A673 (cell line): Measurements from ENCODE around the gene RNF157.

Experiments
- EZH2 ChIP-seq: fragments of 200-600 bp; sonication (generic); IDR thresholded peaks from 2 replicates; pipeline ENCODE4 v1.6.1; 2017; ENCODE audit warnings: borderline replicate concordance, low read depth, mild to moderate bottlenecking, mixed read lengths, antibody characterized with exemption, low read length; ENCODE audit not compliant: poor library complexity, severe bottlenecking
- TF ChIP-seq, protein P1 (sequence below): fragments of 300-800, 200-600 bp; sonication (generic); conservative IDR thresholded peaks from 2 replicates; pipeline ENCODE4 v1.5.1; 2017; ENCODE audit warnings: low read depth, mild to moderate bottlenecking, antibody characterized with exemption, low read length, moderate library complexity, mixed read lengths

DNA sequence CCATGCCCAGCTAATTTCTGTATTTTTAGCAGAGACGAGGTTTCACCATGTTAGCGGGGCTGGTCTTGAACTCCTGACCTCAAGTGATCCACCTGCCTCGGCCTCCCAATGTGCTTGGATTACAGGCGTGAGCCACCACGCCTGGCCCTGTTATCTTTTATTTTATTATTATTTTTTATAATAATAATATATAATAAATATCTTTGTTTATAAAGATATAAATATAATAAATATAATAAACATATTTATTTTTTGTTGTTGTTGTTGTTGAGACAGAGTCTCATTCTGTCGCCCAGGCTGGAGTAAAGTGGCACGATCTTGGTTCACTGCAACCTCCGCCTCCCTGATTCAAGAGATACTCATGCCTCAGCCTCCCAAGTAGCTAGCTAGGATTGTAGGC lies 7.0 kb upstream of the RNF157 start:
- TF ChIP-seq, protein P1, sequence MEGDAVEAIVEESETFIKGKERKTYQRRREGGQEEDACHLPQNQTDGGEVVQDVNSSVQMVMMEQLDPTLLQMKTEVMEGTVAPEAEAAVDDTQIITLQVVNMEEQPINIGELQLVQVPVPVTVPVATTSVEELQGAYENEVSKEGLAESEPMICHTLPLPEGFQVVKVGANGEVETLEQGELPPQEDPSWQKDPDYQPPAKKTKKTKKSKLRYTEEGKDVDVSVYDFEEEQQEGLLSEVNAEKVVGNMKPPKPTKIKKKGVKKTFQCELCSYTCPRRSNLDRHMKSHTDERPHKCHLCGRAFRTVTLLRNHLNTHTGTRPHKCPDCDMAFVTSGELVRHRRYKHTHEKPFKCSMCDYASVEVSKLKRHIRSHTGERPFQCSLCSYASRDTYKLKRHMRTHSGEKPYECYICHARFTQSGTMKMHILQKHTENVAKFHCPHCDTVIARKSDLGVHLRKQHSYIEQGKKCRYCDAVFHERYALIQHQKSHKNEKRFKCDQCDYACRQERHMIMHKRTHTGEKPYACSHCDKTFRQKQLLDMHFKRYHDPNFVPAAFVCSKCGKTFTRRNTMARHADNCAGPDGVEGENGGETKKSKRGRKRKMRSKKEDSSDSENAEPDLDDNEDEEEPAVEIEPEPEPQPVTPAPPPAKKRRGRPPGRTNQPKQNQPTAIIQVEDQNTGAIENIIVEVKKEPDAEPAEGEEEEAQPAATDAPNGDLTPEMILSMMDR: no peak
- TF ChIP-seq EZH2: no peak
